ENCODE results near the gene IL20RB. TPM values are rescaled to one million over a fixed set of nuclear protein-coding genes. Genes with fewer than 3 reads are reported as not detected.

IL20RB gene
- total and polyA plus RNA-seq, 4 donors = 0.14 to 1.3 (median 0.33) TPM

DNA sequence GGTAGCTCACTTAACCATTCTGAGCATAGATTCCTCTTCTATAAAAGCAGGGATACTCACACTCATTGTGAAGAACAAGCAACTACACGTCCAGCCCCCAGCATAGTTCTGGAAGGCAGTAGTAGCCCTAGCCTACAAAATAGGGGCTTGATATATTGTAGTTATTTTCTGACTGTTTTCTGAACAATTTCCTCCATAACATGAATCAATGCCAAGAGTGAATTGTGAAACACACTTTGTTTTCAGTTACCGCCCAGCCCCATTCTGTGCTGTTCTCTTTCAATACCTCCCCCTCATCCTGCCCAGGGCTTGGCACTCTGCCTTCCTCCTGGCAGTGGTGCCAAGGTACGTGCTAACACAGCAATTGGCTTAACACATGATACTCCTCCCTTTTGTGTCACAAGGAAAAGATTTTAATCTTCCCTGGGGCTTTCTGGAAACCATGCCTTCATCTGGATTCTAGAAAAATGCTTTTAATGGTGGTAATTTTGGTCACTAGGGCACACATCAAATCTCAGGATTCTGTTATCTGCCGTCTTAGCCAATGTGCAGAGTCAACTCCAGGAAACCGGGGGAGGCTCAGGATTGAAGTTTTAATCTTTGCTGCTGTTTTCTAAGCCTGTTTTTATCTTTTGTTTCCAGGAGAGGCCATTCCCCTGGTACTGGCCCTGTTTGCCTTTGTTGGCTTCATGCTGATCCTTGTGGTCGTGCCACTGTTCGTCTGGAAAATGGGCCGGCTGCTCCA, 37.2 kb downstream of the IL20RB start (continued):
- TF ChIP-seq, protein P1, sequence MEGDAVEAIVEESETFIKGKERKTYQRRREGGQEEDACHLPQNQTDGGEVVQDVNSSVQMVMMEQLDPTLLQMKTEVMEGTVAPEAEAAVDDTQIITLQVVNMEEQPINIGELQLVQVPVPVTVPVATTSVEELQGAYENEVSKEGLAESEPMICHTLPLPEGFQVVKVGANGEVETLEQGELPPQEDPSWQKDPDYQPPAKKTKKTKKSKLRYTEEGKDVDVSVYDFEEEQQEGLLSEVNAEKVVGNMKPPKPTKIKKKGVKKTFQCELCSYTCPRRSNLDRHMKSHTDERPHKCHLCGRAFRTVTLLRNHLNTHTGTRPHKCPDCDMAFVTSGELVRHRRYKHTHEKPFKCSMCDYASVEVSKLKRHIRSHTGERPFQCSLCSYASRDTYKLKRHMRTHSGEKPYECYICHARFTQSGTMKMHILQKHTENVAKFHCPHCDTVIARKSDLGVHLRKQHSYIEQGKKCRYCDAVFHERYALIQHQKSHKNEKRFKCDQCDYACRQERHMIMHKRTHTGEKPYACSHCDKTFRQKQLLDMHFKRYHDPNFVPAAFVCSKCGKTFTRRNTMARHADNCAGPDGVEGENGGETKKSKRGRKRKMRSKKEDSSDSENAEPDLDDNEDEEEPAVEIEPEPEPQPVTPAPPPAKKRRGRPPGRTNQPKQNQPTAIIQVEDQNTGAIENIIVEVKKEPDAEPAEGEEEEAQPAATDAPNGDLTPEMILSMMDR (IDR thresholded peaks at IDR 0.05; ENCODE audit: low read depth, low read length, missing input control) = no peak
- TF ChIP-seq GABPA (IDR thresholded peaks at IDR 0.05 in 1 of 2, conservative IDR thresholded peaks at IDR 0.05 in 1 of 2) (no peak), RXRA (IDR thresholded peaks at IDR 0.05) (peak; percentile 16 to 75), TAF1 (conservative IDR thresholded peaks at IDR 0.05) (no peak), HNF4G (IDR thresholded peaks at IDR 0.05) (no peak), EGR1 (IDR thresholded peaks at IDR 0.05; ENCODE audit: low read depth in 2 of 2) (peak in 1 of 2 donors; percentile 58)

DNA sequence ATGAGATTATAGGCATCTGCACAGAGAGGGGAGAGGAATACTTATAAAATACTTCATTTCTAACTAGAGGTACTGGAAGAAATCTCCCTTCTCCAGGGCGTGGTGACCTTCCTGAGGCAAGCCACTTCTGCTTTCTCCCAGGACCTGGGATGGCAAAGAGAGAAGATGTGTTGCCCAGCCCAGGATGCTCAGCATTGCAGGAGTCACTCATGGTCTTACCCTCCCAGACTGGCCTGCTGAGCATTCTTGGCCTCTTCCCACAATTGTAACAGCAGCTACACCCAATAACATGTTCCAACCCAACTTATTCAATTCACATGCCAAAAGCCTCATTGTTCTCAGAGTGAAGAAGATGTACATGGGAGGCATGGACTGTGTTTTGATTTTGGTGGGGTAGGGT, 37.9 kb downstream of the IL20RB start:
- no peaks in the 10 kb centered on the region for H3K36me3 ChIP-seq (ENCODE audit: control insufficient read depth in 4 of 4, insufficient read depth in 3 of 4, low read depth in 1 of 4, low read length in 3 of 4)
- no peak for TF ChIP-seq RAD21 (IDR thresholded peaks at IDR 0.05)
- TF ChIP-seq JUND (IDR thresholded peaks at IDR 0.05) = no peak
- TF ChIP-seq FOXA2 (IDR thresholded peaks at IDR 0.05) = no peak
- TF ChIP-seq HNF4G (IDR thresholded peaks at IDR 0.05) = no peak
- TF ChIP-seq, protein P2, sequence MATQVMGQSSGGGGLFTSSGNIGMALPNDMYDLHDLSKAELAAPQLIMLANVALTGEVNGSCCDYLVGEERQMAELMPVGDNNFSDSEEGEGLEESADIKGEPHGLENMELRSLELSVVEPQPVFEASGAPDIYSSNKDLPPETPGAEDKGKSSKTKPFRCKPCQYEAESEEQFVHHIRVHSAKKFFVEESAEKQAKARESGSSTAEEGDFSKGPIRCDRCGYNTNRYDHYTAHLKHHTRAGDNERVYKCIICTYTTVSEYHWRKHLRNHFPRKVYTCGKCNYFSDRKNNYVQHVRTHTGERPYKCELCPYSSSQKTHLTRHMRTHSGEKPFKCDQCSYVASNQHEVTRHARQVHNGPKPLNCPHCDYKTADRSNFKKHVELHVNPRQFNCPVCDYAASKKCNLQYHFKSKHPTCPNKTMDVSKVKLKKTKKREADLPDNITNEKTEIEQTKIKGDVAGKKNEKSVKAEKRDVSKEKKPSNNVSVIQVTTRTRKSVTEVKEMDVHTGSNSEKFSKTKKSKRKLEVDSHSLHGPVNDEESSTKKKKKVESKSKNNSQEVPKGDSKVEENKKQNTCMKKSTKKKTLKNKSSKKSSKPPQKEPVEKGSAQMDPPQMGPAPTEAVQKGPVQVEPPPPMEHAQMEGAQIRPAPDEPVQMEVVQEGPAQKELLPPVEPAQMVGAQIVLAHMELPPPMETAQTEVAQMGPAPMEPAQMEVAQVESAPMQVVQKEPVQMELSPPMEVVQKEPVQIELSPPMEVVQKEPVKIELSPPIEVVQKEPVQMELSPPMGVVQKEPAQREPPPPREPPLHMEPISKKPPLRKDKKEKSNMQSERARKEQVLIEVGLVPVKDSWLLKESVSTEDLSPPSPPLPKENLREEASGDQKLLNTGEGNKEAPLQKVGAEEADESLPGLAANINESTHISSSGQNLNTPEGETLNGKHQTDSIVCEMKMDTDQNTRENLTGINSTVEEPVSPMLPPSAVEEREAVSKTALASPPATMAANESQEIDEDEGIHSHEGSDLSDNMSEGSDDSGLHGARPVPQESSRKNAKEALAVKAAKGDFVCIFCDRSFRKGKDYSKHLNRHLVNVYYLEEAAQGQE (IDR thresholded peaks at IDR 0.05) = no peak
- TF ChIP-seq, protein P3, sequence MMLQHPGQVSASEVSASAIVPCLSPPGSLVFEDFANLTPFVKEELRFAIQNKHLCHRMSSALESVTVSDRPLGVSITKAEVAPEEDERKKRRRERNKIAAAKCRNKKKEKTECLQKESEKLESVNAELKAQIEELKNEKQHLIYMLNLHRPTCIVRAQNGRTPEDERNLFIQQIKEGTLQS (IDR thresholded peaks at IDR 0.05) = no peak
- no peak for TF ChIP-seq FOXA1 (IDR thresholded peaks at IDR 0.05)
- TF ChIP-seq GABPA (IDR thresholded peaks at IDR 0.05 in 1 of 2, conservative IDR thresholded peaks at IDR 0.05 in 1 of 2) = no peak
- TF ChIP-seq, protein P1 (IDR thresholded peaks at IDR 0.05; ENCODE audit: low read depth, low read length, missing input control) = no peak
- no peak for TF ChIP-seq SP1 (IDR thresholded peaks at IDR 0.05)
- TF ChIP-seq, protein P4, sequence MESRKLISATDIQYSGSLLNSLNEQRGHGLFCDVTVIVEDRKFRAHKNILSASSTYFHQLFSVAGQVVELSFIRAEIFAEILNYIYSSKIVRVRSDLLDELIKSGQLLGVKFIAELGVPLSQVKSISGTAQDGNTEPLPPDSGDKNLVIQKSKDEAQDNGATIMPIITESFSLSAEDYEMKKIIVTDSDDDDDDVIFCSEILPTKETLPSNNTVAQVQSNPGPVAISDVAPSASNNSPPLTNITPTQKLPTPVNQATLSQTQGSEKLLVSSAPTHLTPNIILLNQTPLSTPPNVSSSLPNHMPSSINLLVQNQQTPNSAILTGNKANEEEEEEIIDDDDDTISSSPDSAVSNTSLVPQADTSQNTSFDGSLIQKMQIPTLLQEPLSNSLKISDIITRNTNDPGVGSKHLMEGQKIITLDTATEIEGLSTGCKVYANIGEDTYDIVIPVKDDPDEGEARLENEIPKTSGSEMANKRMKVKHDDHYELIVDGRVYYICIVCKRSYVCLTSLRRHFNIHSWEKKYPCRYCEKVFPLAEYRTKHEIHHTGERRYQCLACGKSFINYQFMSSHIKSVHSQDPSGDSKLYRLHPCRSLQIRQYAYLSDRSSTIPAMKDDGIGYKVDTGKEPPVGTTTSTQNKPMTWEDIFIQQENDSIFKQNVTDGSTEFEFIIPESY (IDR thresholded peaks at IDR 0.05) = no peak
- no peak for TF ChIP-seq RXRA (IDR thresholded peaks at IDR 0.05)
- no peak for DNase-seq (ENCODE audit: low spot score)
- H3K4me1 ChIP-seq (ENCODE audit: control insufficient read depth in 4 of 4, insufficient read depth in 4 of 4, low read length in 3 of 4) = peaks cover 3 to 6% (median 4%) of the 10 kb centered on the region in 4 donors
- no peaks in the 10 kb centered on the region for H3K27me3 ChIP-seq (ENCODE audit: control insufficient read depth in 4 of 4, insufficient read depth in 4 of 4, low read length in 3 of 4)
- peaks cover 0 to 3% (median 0%) of the 10 kb centered on the region in 4 donors for H3K9me3 ChIP-seq (ENCODE audit: control insufficient read depth in 4 of 4, low read length in 3 of 4)
- H3K9ac ChIP-seq (ENCODE audit: low read depth in 1 of 2, low read length in 2 of 2) = no peak overlapping the region
- no peak overlapping the region for H3K4me3 ChIP-seq (ENCODE audit: low read depth in 1 of 3, low read length in 3 of 3)
- 85% methylated on average over 1 of the region's 1 CpG for WGBS
- H3K27ac ChIP-seq (ENCODE audit: low read depth in 1 of 2, low read length in 2 of 2) = peak overlapping the region; percentile 42 to 72
